OCI-LY7 (cell line): ENCODE results near the gene MAPRE2. TPM values are rescaled to one million over a fixed set of nuclear protein-coding genes. Genes with fewer than 3 reads are reported as not detected.
A peak's percentile ranks its signal among the peaks of the same experiment; 100 is the strongest.

Experiments used
- BruUV-seq: library from RNA; stranded (reverse); fragments of 400-500 nt; replicated peaks from 2 replicates; lab custom pipeline; 2021; lab: Mats Ljungman, UMichigan
- CTCF ChIA-PET: fragments of 300-600 bp; sonication (Branson Sonifier 250); formaldehyde crosslinking; loops from one replicate; lab custom pipeline; 2022; ENCODE audit warnings: antibody characterized with exemption; ENCODE audit not compliant: unreplicated experiment; lab: Charles Lee
- POLR2A ChIA-PET: fragments of 300-600 bp; sonication (Branson Sonifier 250); formaldehyde crosslinking; loops from one replicate; lab custom pipeline; 2022; ENCODE audit warnings: antibody characterized with exemption; lab: Charles Lee
- DNase-seq: peaks from one replicate; pipeline ENCODE4 v3.0.0-alpha.2; 2015; ENCODE audit warnings: low spot score
- H2AFZ ChIP-seq: fragments of 200-600 bp; sonication (generic), shearing (Covaris generic); 2 replicates; pipeline ENCODE4 v1.6.1; 2014; ENCODE audit warnings: mild to moderate bottlenecking, antibody characterized with exemption, low read length, moderate library complexity
- H3K27ac ChIP-seq: fragments of 200-600 bp; sonication (generic); 2 replicates; pipeline ENCODE4 v1.5.1; 2014; ENCODE audit warnings: mixed run types, low read depth, mild to moderate bottlenecking, moderate library complexity, low read length, inconsistent platforms; ENCODE audit not compliant: poor library complexity, severe bottlenecking
- H3K36me3 ChIP-seq: fragments of 200-600 bp; sonication (generic); 2 replicates; pipeline ENCODE4 v1.6.1; 2014; ENCODE audit warnings: mild to moderate bottlenecking, antibody characterized with exemption, low read length, moderate library complexity, mixed read lengths; ENCODE audit not compliant: insufficient read depth
- H3K4me1 ChIP-seq: fragments of 200-600 bp; sonication (generic); 2 replicates; pipeline ENCODE4 v1.5.1; 2014; ENCODE audit warnings: mild to moderate bottlenecking, low read length; ENCODE audit not compliant: insufficient read depth, poor library complexity, severe bottlenecking
- H3K4me2 ChIP-seq: fragments of 200-600 bp; sonication (generic); 2 replicates; pipeline ENCODE4 v1.6.1; 2014; ENCODE audit warnings: mild to moderate bottlenecking, low read length
- H3K4me3 ChIP-seq: fragments of 200-600 bp; sonication (generic); 2 replicates; pipeline ENCODE4 v1.5.1; 2014; ENCODE audit warnings: mild to moderate bottlenecking, low read depth, low read length; ENCODE audit not compliant: poor library complexity, severe bottlenecking
- H3K79me2 ChIP-seq: fragments of 200-600 bp; sonication (generic); 2 replicates; pipeline ENCODE4 v1.6.1; 2016; ENCODE audit warnings: low read depth, mild to moderate bottlenecking, low read length, moderate library complexity, mixed read lengths; ENCODE audit not compliant: insufficient read depth
- H3K9me2 ChIP-seq: fragments of 200-600 bp; sonication (generic); 2 replicates; pipeline ENCODE4 v1.6.1; 2016; ENCODE audit warnings: mild to moderate bottlenecking, low read length, mixed read lengths; ENCODE audit not compliant: insufficient read depth
- H3K9me3 ChIP-seq: fragments of 200-600 bp; sonication (generic); 2 replicates; pipeline ENCODE4 v1.6.1; 2014; ENCODE audit warnings: mild to moderate bottlenecking, mixed run types, low read length, mixed read lengths
- H4K20me1 ChIP-seq: fragments of 200-600 bp; sonication (generic); 2 replicates; pipeline ENCODE4 v1.6.1; 2014; ENCODE audit warnings: mild to moderate bottlenecking, antibody characterized with exemption, low read length, moderate library complexity, mixed read lengths; ENCODE audit not compliant: insufficient read depth
- CTCF ChIP-seq: fragments of 200-600 bp; sonication (generic); conservative IDR thresholded peaks from 2 replicates; pipeline ENCODE4 v1.5.1; 2014; ENCODE audit warnings: mild to moderate bottlenecking, antibody characterized with exemption, low read length, moderate library complexity, mixed read lengths
- EZH2phosphoT487 ChIP-seq: fragments of 200-600 bp; sonication (generic); IDR thresholded peaks from 2 replicates; pipeline ENCODE4 v1.6.1; 2018; ENCODE audit warnings: low read depth, borderline replicate concordance, mild to moderate bottlenecking, mixed run types, antibody characterized with exemption, low read length, moderate library complexity, mixed read lengths
- intact Hi-C: fragments of 100-400 bp; cut with micrococcal nuclease; formaldehyde crosslinking; loops from one replicate; pipeline ENCODE4 v1.10.0; 2022; ENCODE audit not compliant: unreplicated experiment
- total RNA-seq, 2 experiments: library from RNA; depleted of rRNA in 1 of 2; stranded (reverse); fragments of >200 nt in 1 of 2; shearing (Covaris generic) in 1 of 2; gene quantifications; 2 replicates each; pipeline ENCODE4 v1.2.3, GENCODE V29; 2014 to 2022

Gene MAPRE2
- total RNA-seq, 2 experiments from 2014 or later, result 17.1 to 35.2 TPM

GRCh38 chr18:35159782-35160181 lies 118.6 kb downstream of the MAPRE2 start:
- BruUV-seq, result no TSS peak
- H3K36me3 ChIP-seq, result no peaks in the 10 kb centered on the region
- intact Hi-C loops, result no loop called here
- no peaks in the 10 kb centered on the region for H3K9me3 ChIP-seq
- H4K20me1 ChIP-seq, result no peaks in the 10 kb centered on the region
- TF ChIP-seq CTCF (no peak), EZH2phosphoT487 (no peak)
- H3K4me2 ChIP-seq, result no peak overlapping the region
- no peak overlapping the region for H3K27ac ChIP-seq
- H3K4me3 ChIP-seq, result no peak overlapping the region
- H3K4me1 ChIP-seq, result peaks cover 26% of the 10 kb centered on the region
- H3K9me2 ChIP-seq, result no peaks in the 10 kb centered on the region
- no peaks in the 10 kb centered on the region for H3K79me2 ChIP-seq
- H2AFZ ChIP-seq, result peak overlapping the region; percentile 96; the same call in 1 of the 2 replicates
- ChIA-PET CTCF (no interaction called here), POLR2A (interaction anchor here (0.6 kb wide), 1 partner anchor 179 kb away, joined by 4 read pairs; no protein-coding TSS in a partner anchor)
- no peak for DNase-seq

GRCh38 chr18:35161485-35161884 lies 120.3 kb downstream of the MAPRE2 start:
- Histone ChIP-seq H3K9me3 (no peaks in the 10 kb centered on the region), H3K9me2 (no peaks in the 10 kb centered on the region), H3K4me3 (no peak overlapping the region), H3K36me3 (no peaks in the 10 kb centered on the region), H3K4me1 (peaks cover 26% of the 10 kb centered on the region), H4K20me1 (no peaks in the 10 kb centered on the region), H2AFZ (peak overlapping the region; percentile 41; the same call in 1 of the 2 replicates), H3K27ac (no peak overlapping the region), H3K4me2 (peak overlapping the region; percentile 26), H3K79me2 (no peaks in the 10 kb centered on the region)
- POLR2A ChIA-PET, result no interaction called here
- intact Hi-C loops, result no loop called here
- BruUV-seq, result no TSS peak
- DNase-seq, result no peak
- CTCF ChIA-PET, result no interaction called here
- no peak for TF ChIP-seq EZH2phosphoT487
- no peak for TF ChIP-seq CTCF

GRCh38 chr18:35161934-35162333 lies 120.7 kb downstream of the MAPRE2 start:
- H3K4me1 ChIP-seq, result peaks cover 26% of the 10 kb centered on the region
- POLR2A ChIA-PET, result no interaction called here

More at GRCh38 chr18:35161934-35162333, 120.7 kb downstream of the MAPRE2 start:
- BruUV-seq, result no TSS peak
- H3K79me2 ChIP-seq, result no peaks in the 10 kb centered on the region
- no peak overlapping the region for H3K4me3 ChIP-seq
- H3K36me3 ChIP-seq, result no peaks in the 10 kb centered on the region
- no peak overlapping the region for H2AFZ ChIP-seq
- no peak for TF ChIP-seq CTCF
- no peak for TF ChIP-seq EZH2phosphoT487
- H3K4me2 ChIP-seq, result no peak overlapping the region
- no peak for DNase-seq
- H4K20me1 ChIP-seq, result no peaks in the 10 kb centered on the region
- intact Hi-C loops, result no loop called here
- CTCF ChIA-PET, result no interaction called here
- H3K9me2 ChIP-seq, result no peaks in the 10 kb centered on the region
- H3K27ac ChIP-seq, result no peak overlapping the region
- no peaks in the 10 kb centered on the region for H3K9me3 ChIP-seq
